Sigmoid colon (tissue), 7 donors: ENCODE data around the gene NCKAP5. TPM values are rescaled to one million over a fixed set of nuclear protein-coding genes. Genes with fewer than 3 reads are reported as not detected.

Experiments
- DNase-seq: peaks from one replicate; pipeline ENCODE4 v3.0.0-alpha.2; 2019
- H3K27ac ChIP-seq, 4 donors: fragments of 200-600 bp; sonication (generic); one replicate each; pipeline ENCODE4 v1.5.1; 2016 to 2019; ENCODE audit warnings: mild to moderate bottlenecking in 1 of 4
- H3K27me3 ChIP-seq, 3 donors: fragments of 200-600 bp; sonication (generic); one replicate each; pipeline ENCODE4 v1.5.1; 2019; ENCODE audit warnings: mild to moderate bottlenecking in 1 of 3
- H3K36me3 ChIP-seq, 4 donors: fragments of 200-600 bp; sonication (generic); one replicate each; pipeline ENCODE4 v1.5.1; 2016 to 2019
- H3K4me1 ChIP-seq, 4 donors: fragments of 200-600 bp; sonication (generic); one replicate each; pipeline ENCODE4 v1.5.1; 2017 to 2019
- H3K4me3 ChIP-seq, 4 donors: fragments of 200-600 bp; sonication (generic); one replicate each; pipeline ENCODE4 v1.5.1; 2017 to 2019; ENCODE audit warnings: mild to moderate bottlenecking in 2 of 4, moderate library complexity in 1 of 4
- H3K9me3 ChIP-seq, 4 donors: fragments of 200-600 bp in 3 of 4; sonication (generic) in 3 of 4; one replicate each; pipeline versions ENCODE4 v1.5.1 to v1.6.1; 2013 to 2019
- CTCF ChIP-seq, 4 experiments: fragments of 450-650 bp in 3 of 4; fragments of 200-600 bp in 1 of 4; IDR thresholded peaks; one replicate each; pipeline ENCODE4 v1.5.1; 2016 to 2019; ENCODE audit warnings: antibody characterized with exemption in 4 of 4, mild to moderate bottlenecking in 3 of 4, moderate library complexity in 2 of 4
- EP300 ChIP-seq, 4 donors: sonication (generic); formaldehyde crosslinking; IDR thresholded peaks; one replicate each; pipeline ENCODE4 v1.6.1; 2017; ENCODE audit warnings: antibody characterized with exemption in 4 of 4
- POLR2A ChIP-seq, 2 donors: fragments of 450-650 bp; IDR thresholded peaks; one replicate each; pipeline ENCODE4 v1.6.1; 2016; ENCODE audit warnings: antibody characterized with exemption in 2 of 2, mild to moderate bottlenecking in 2 of 2, moderate library complexity in 2 of 2
- POLR2AphosphoS5 ChIP-seq, 4 donors: sonication (generic); formaldehyde crosslinking; IDR thresholded peaks; one replicate each; pipeline ENCODE4 v1.6.1; 2017; ENCODE audit warnings: antibody characterized with exemption in 4 of 4
- WGBS, 2 donors: extraction: QIAGEN DNeasy Blood & Tissue Kit; methylation state at CpG; one replicate each; pipeline ENCODE4 v1.1.7; 2013; 5-methylcytosine and 5-hydroxymethylcytosine counted together
- intact Hi-C: fragments of 100-400 bp; cut with DNase I; formaldehyde crosslinking; loops from one replicate; pipeline ENCODE4 v1.15.1; 2023
- polyA plus RNA-seq, 3 donors: library from polyadenylated mRNA; stranded (reverse); fragments of 200-250 nt; gene quantifications; one replicate each; pipeline ENCODE4 v1.2.3, GENCODE V29; 2013
- total RNA-seq, 4 donors: library from RNA; depleted of rRNA; stranded (reverse); fragments of >200 nt; gene quantifications; one replicate each; pipeline ENCODE4 v1.1.0, GENCODE V29; 2016
- donor health status: healthy with polysubstance abuse.
- donor health status: Bipolar disorder and iron deficiency.
- donor health status: healthy.

NCKAP5 gene
- total and polyA plus RNA-seq, 7 donors, result under 0.01 to 3.7 (median 0.60) TPM

- Histone ChIP-seq H3K9me3 (no peaks in the 10 kb centered on the region), H3K27ac (no peak overlapping the region), H3K36me3 (no peaks in the 10 kb centered on the region), H3K4me1 (no peaks in the 10 kb centered on the region), H3K27me3 (no peaks in the 10 kb centered on the region), H3K4me3 (no peak overlapping the region)
- intact Hi-C loops, result no loop called here
- no peak for DNase-seq
- 84 to 92% methylated on average over 3 of the region's 3 CpGs for WGBS, 2 donors
- no peak for TF ChIP-seq POLR2AphosphoS5 (IDR thresholded peaks at IDR 0.05)
- TF ChIP-seq EP300 (IDR thresholded peaks at IDR 0.05), result no peak
- no peak for TF ChIP-seq CTCF (IDR thresholded peaks at IDR 0.05)
- no peak for TF ChIP-seq POLR2A (IDR thresholded peaks at IDR 0.05)
Measured at GRCh38 chr2:132949108-132949507, 619.2 kb downstream of the NCKAP5 start.

GRCh38 chr2:132948211-132948610 is 620.1 kb downstream of the NCKAP5 start:
- H3K36me3 ChIP-seq, result no peaks in the 10 kb centered on the region
- no peak overlapping the region for H3K4me3 ChIP-seq
- DNase-seq, result no peak
- intact Hi-C loops, result no loop called here
- TF ChIP-seq CTCF (IDR thresholded peaks at IDR 0.05) (no peak), EP300 (IDR thresholded peaks at IDR 0.05) (no peak), POLR2AphosphoS5 (IDR thresholded peaks at IDR 0.05) (no peak), POLR2A (IDR thresholded peaks at IDR 0.05) (no peak)
- no peaks in the 10 kb centered on the region for H3K4me1 ChIP-seq
- WGBS, 2 donors, result 91 to 92% methylated on average over 6 of the region's 6 CpGs
- no peak overlapping the region for H3K27ac ChIP-seq
- no peaks in the 10 kb centered on the region for H3K9me3 ChIP-seq
- no peaks in the 10 kb centered on the region for H3K27me3 ChIP-seq

GRCh38 chr2:132943829-132944228 is 624.4 kb downstream of the NCKAP5 start:
- WGBS, 2 donors, result 90 to 93% methylated on average over 5 of the region's 5 CpGs

GRCh38 chr2:132941296-132942020 is 626.8 kb downstream of the NCKAP5 start:
- Histone ChIP-seq H3K4me1 (no peaks in the 10 kb centered on the region), H3K4me3 (no peak overlapping the region)
- 92 to 96% methylated on average over 4 of the region's 4 CpGs for WGBS, 2 donors

More at GRCh38 chr2:132943829-132944228, 624.4 kb downstream of the NCKAP5 start:
- H3K9me3 ChIP-seq, result no peaks in the 10 kb centered on the region
- intact Hi-C loops, result no loop called here
- no peaks in the 10 kb centered on the region for H3K36me3 ChIP-seq
- DNase-seq, result no peak
- H3K27me3 ChIP-seq, result no peaks in the 10 kb centered on the region
- TF ChIP-seq EP300 (IDR thresholded peaks at IDR 0.05), result no peak
- TF ChIP-seq CTCF (IDR thresholded peaks at IDR 0.05), result no peak
- no peak for TF ChIP-seq POLR2AphosphoS5 (IDR thresholded peaks at IDR 0.05)
- TF ChIP-seq POLR2A (IDR thresholded peaks at IDR 0.05), result no peak
- no peaks in the 10 kb centered on the region for H3K4me1 ChIP-seq
- H3K27ac ChIP-seq, result no peak overlapping the region
- H3K4me3 ChIP-seq, result no peak overlapping the region

More at GRCh38 chr2:132941296-132942020, 626.8 kb downstream of the NCKAP5 start:
- intact Hi-C loops, result no loop called here
- Histone ChIP-seq H3K27ac (no peak overlapping the region), H3K36me3 (no peaks in the 10 kb centered on the region), H3K27me3 (no peaks in the 10 kb centered on the region), H3K9me3 (no peaks in the 10 kb centered on the region)
- TF ChIP-seq POLR2A (IDR thresholded peaks at IDR 0.05), result no peak
- TF ChIP-seq CTCF (IDR thresholded peaks at IDR 0.05), result no peak
- no peak for TF ChIP-seq EP300 (IDR thresholded peaks at IDR 0.05)
- no peak for TF ChIP-seq POLR2AphosphoS5 (IDR thresholded peaks at IDR 0.05)
- DNase-seq, result no peak
